ENCODE results near the gene PCNX2. TPM values are rescaled to one million over a fixed set of nuclear protein-coding genes. Genes with fewer than 3 reads are reported as not detected.

The PCNX2 gene
- total RNA-seq, 2 experiments from 2014 or later: 17.8 to 18.5 TPM

GRCh38 chr1:233233508-233234040 lies 62.0 kb downstream of the PCNX2 start:
- Mint-ChIP-seq H3K9me3 (no peaks in the 10 kb centered on the region), H3K4me1 (ENCODE audit: low read depth) (no peaks in the 10 kb centered on the region), H3K36me3 (peaks cover 34% of the 10 kb centered on the region), H3K4me3 (no peak overlapping the region), H3K27me3 (no peaks in the 10 kb centered on the region), H3K27ac (no peak overlapping the region)
- CTCF ChIA-PET: no interaction called here
- POLR2A ChIA-PET: no interaction called here
- intact Hi-C loops (cut with micrococcal nuclease): no loop called here
- no peak for DNase-seq

GRCh38 chr1:233230011-233230410 lies 65.5 kb downstream of the PCNX2 start:
- CTCF ChIA-PET: no interaction called here
- POLR2A ChIA-PET: no interaction called here
- Mint-ChIP-seq H3K9me3 (no peaks in the 10 kb centered on the region), H3K4me1 (ENCODE audit: low read depth) (no peaks in the 10 kb centered on the region), H3K4me3 (no peak overlapping the region), H3K27me3 (no peaks in the 10 kb centered on the region), H3K36me3 (peaks cover 31% of the 10 kb centered on the region), H3K27ac (no peak overlapping the region)
- intact Hi-C loops (cut with micrococcal nuclease): no loop called here
- DNase-seq: no peak

- H3K27me3 Mint-ChIP-seq: no peaks in the 10 kb centered on the region
- ChIA-PET CTCF (no interaction called here), POLR2A (no interaction called here)
- peaks cover 25% of the 10 kb centered on the region for H3K36me3 Mint-ChIP-seq
- no peak overlapping the region for H3K27ac Mint-ChIP-seq
- H3K4me3 Mint-ChIP-seq: no peak overlapping the region
- no peaks in the 10 kb centered on the region for H3K9me3 Mint-ChIP-seq
- no peaks in the 10 kb centered on the region for H3K4me1 Mint-ChIP-seq (ENCODE audit: low read depth)
- no peak for DNase-seq
- intact Hi-C loops (cut with micrococcal nuclease): no loop called here
Observed at GRCh38 chr1:233229288-233229687, 66.2 kb downstream of the PCNX2 start.

GRCh38 chr1:233227930-233228465 lies 67.5 kb downstream of the PCNX2 start:
- CTCF ChIA-PET: no interaction called here
- intact Hi-C loops (cut with micrococcal nuclease): no loop called here

GRCh38 chr1:233224311-233224710 lies 71.2 kb downstream of the PCNX2 start:
- Mint-ChIP-seq H3K27ac (no peak overlapping the region), H3K4me3 (no peak overlapping the region), H3K4me1 (ENCODE audit: low read depth) (no peaks in the 10 kb centered on the region), H3K9me3 (peaks cover 3% of the 10 kb centered on the region), H3K36me3 (peaks cover 34% of the 10 kb centered on the region), H3K27me3 (no peaks in the 10 kb centered on the region)
- no peak for DNase-seq
- ChIA-PET POLR2A (no interaction called here), CTCF (no interaction called here)
- intact Hi-C loops (cut with micrococcal nuclease): no loop called here

More at GRCh38 chr1:233227930-233228465, 67.5 kb downstream of the PCNX2 start:
- H3K9me3 Mint-ChIP-seq: no peaks in the 10 kb centered on the region
- no peak for DNase-seq
- H3K27ac Mint-ChIP-seq: no peak overlapping the region
- no peaks in the 10 kb centered on the region for H3K27me3 Mint-ChIP-seq
- H3K4me1 Mint-ChIP-seq (ENCODE audit: low read depth): no peaks in the 10 kb centered on the region
- H3K4me3 Mint-ChIP-seq: no peak overlapping the region
- POLR2A ChIA-PET: no interaction called here
- H3K36me3 Mint-ChIP-seq: peaks cover 21% of the 10 kb centered on the region

GRCh38 chr1:233217832-233218231 lies 77.7 kb downstream of the PCNX2 start:
- Mint-ChIP-seq H3K4me1 (ENCODE audit: low read depth) (no peaks in the 10 kb centered on the region), H3K36me3 (peaks cover 26% of the 10 kb centered on the region), H3K4me3 (no peak overlapping the region), H3K27ac (no peak overlapping the region), H3K27me3 (no peaks in the 10 kb centered on the region), H3K9me3 (peaks cover 3% of the 10 kb centered on the region)
- POLR2A ChIA-PET: no interaction called here
- no peak for DNase-seq
- CTCF ChIA-PET: no interaction called here
- intact Hi-C loops (cut with micrococcal nuclease): no loop called here

GRCh38 chr1:233216009-233216408 lies 79.5 kb downstream of the PCNX2 start:
- Mint-ChIP-seq H3K36me3 (peaks cover 31% of the 10 kb centered on the region), H3K27me3 (no peaks in the 10 kb centered on the region), H3K4me3 (no peak overlapping the region), H3K9me3 (peaks cover 3% of the 10 kb centered on the region), H3K4me1 (ENCODE audit: low read depth) (no peaks in the 10 kb centered on the region), H3K27ac (no peak overlapping the region)
- CTCF ChIA-PET: interaction anchor here (0.6 to 1.0 kb wide), 2 partner anchors 9 to 21 kb away, joined by 3 to 4 read pairs; no protein-coding TSS in a partner anchor
- intact Hi-C loops (cut with micrococcal nuclease): no loop called here
- POLR2A ChIA-PET: no interaction called here
- DNase-seq: no peak

- intact Hi-C loops (cut with micrococcal nuclease): no loop called here
- Mint-ChIP-seq H3K27ac (no peak overlapping the region), H3K4me1 (ENCODE audit: low read depth) (no peaks in the 10 kb centered on the region), H3K4me3 (no peak overlapping the region), H3K27me3 (no peaks in the 10 kb centered on the region), H3K36me3 (peaks cover 29% of the 10 kb centered on the region), H3K9me3 (no peaks in the 10 kb centered on the region)
- ChIA-PET POLR2A (no interaction called here), CTCF (no interaction called here)
- no peak for DNase-seq
Observed at GRCh38 chr1:233215135-233215760, 80.3 kb downstream of the PCNX2 start.

GRCh38 chr1:233211595-233211994 lies 83.9 kb downstream of the PCNX2 start:
- Mint-ChIP-seq H3K36me3 (peaks cover 21% of the 10 kb centered on the region), H3K27ac (no peak overlapping the region), H3K4me3 (no peak overlapping the region), H3K9me3 (no peaks in the 10 kb centered on the region), H3K27me3 (no peaks in the 10 kb centered on the region), H3K4me1 (ENCODE audit: low read depth) (no peaks in the 10 kb centered on the region)
- ChIA-PET POLR2A (no interaction called here), CTCF (no interaction called here)
- intact Hi-C loops (cut with micrococcal nuclease): no loop called here
- DNase-seq: no peak

GRCh38 chr1:233211106-233211505 lies 84.4 kb downstream of the PCNX2 start:
- no peak for DNase-seq
- no peak overlapping the region for H3K27ac Mint-ChIP-seq
- peaks cover 25% of the 10 kb centered on the region for H3K36me3 Mint-ChIP-seq

GRCh38 chr1:233209481-233209880 lies 86.0 kb downstream of the PCNX2 start:
- POLR2A ChIA-PET: no interaction called here
- no peak overlapping the region for H3K27ac Mint-ChIP-seq
- no peak for DNase-seq
- peaks cover 31% of the 10 kb centered on the region for H3K36me3 Mint-ChIP-seq
- H3K4me3 Mint-ChIP-seq: no peak overlapping the region
- H3K4me1 Mint-ChIP-seq (ENCODE audit: low read depth): no peaks in the 10 kb centered on the region
- no peaks in the 10 kb centered on the region for H3K9me3 Mint-ChIP-seq
- intact Hi-C loops (cut with micrococcal nuclease): no loop called here
- no peaks in the 10 kb centered on the region for H3K27me3 Mint-ChIP-seq
- CTCF ChIA-PET: no interaction called here

More at GRCh38 chr1:233211106-233211505, 84.4 kb downstream of the PCNX2 start:
- Mint-ChIP-seq H3K9me3 (no peaks in the 10 kb centered on the region), H3K4me3 (no peak overlapping the region), H3K4me1 (ENCODE audit: low read depth) (no peaks in the 10 kb centered on the region), H3K27me3 (no peaks in the 10 kb centered on the region)
- CTCF ChIA-PET: no interaction called here
- intact Hi-C loops (cut with micrococcal nuclease): no loop called here
- POLR2A ChIA-PET: interaction anchor here (0.6 kb wide), 1 partner anchor 84 kb away, joined by 3 read pairs; no protein-coding TSS in a partner anchor

GRCh38 chr1:233208687-233209086 lies 86.8 kb downstream of the PCNX2 start:
- POLR2A ChIA-PET: no interaction called here

GRCh38 chr1:233197940-233198339 lies 97.6 kb downstream of the PCNX2 start:
- Mint-ChIP-seq H3K4me3 (no peak overlapping the region), H3K27me3 (no peaks in the 10 kb centered on the region), H3K36me3 (peaks cover 72% of the 10 kb centered on the region), H3K27ac (no peak overlapping the region), H3K9me3 (peaks cover 13% of the 10 kb centered on the region), H3K4me1 (ENCODE audit: low read depth) (no peaks in the 10 kb centered on the region)
- CTCF ChIA-PET: no interaction called here
- POLR2A ChIA-PET: no interaction called here
- no peak for DNase-seq
- intact Hi-C loops (cut with micrococcal nuclease): no loop called here

More at GRCh38 chr1:233208687-233209086, 86.8 kb downstream of the PCNX2 start:
- Mint-ChIP-seq H3K27me3 (no peaks in the 10 kb centered on the region), H3K9me3 (no peaks in the 10 kb centered on the region), H3K4me1 (ENCODE audit: low read depth) (no peaks in the 10 kb centered on the region), H3K36me3 (peaks cover 31% of the 10 kb centered on the region), H3K27ac (no peak overlapping the region), H3K4me3 (no peak overlapping the region)
- intact Hi-C loops (cut with micrococcal nuclease): no loop called here
- no peak for DNase-seq
- CTCF ChIA-PET: no interaction called here

All from activated CD4-positive, alpha-beta memory T cell treated with anti-CD3 and anti-CD28 coated beads for 36 hours (primary cell).